Esophagus muscularis mucosa (tissue), 3 donors: ENCODE measurements around the gene RELT.

ENCODE experiments used
- CTCF ChIP-seq, 3 experiments: fragments of 200-600 bp in 2 of 3; fragments of 450-650 bp in 1 of 3; sonication (generic) in 2 of 3; IDR thresholded peaks; one replicate each; pipeline ENCODE4 v1.5.1; 2017 to 2019; ENCODE audit warnings: antibody characterized with exemption in 3 of 3, mild to moderate bottlenecking in 2 of 3, moderate library complexity in 1 of 3
- POLR2A ChIP-seq: fragments of 450-650 bp; IDR thresholded peaks from one replicate; pipeline ENCODE4 v1.6.1; 2017; ENCODE audit warnings: antibody characterized with exemption, moderate library complexity, mild to moderate bottlenecking, low read depth
- POLR2AphosphoS5 ChIP-seq, 2 donors: sonication (generic); formaldehyde crosslinking; IDR thresholded peaks; one replicate each; pipeline ENCODE4 v1.6.1; 2017; ENCODE audit warnings: antibody characterized with exemption in 2 of 2

DNA sequence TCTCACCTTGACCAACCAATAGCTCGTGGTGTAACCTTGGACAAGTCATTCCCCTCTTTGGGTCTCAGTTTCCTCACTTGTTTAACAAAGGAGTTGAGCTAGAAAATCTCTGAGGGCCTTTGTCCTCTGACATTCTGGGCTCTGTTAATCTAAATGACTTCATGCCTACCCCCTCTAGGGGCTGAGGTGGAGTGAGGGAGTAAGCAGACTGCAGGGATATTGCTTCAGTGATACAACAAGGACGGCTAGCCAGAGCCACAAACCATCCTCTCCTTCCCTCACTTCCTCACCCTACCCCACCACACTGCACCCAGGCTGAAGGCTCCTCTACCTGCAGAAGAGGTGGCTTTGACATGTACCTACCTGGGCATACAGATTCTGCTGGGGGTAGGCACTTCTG lies 34.8 kb downstream of the RELT start:
- no peak for TF ChIP-seq POLR2AphosphoS5 (IDR thresholded peaks at IDR 0.05)
- no peak for TF ChIP-seq CTCF (IDR thresholded peaks at IDR 0.05)
- TF ChIP-seq POLR2A: no peak
